GM18907 (cell line): ENCODE results near the gene SLC16A8.
"Not testable (repeated sequence)": the region's sequence is repeated elsewhere in the genome, so short reads cannot be mapped to it uniquely, and the experiment has no call there.

Experiments
- ATAC-seq: cut with Tn5 transposase; IDR thresholded peaks from one replicate; pipeline ENCODE4 v1.9.1; 2021; ENCODE audit warnings: mild to moderate bottlenecking, moderate library complexity; ENCODE audit not compliant: unreplicated experiment

The SLC16A8 gene

GRCh38 chr22:38088629-38089473, 4.9 kb upstream of the SLC16A8 start:
- no peak for ATAC-seq

DNA sequence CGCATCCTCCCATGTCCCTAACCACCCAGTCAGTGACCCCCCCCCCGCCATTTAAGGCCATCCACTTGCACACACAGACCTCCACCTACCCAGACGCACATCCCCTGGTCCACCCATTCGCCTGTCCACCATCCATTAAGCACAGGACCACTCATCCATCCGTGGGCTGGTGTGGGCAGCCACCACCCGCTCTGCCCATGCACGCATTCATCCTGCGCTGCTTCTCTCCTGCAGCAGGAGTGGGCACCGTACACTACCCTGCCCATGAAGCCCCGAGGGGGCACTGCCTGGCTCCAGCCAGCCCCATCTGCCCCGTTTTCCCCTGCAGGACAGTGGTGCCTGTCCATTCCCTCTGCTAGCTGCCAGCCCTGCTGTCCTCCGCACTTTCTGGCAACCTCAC, 3.9 kb upstream of the SLC16A8 start:
- no peak for ATAC-seq

DNA sequence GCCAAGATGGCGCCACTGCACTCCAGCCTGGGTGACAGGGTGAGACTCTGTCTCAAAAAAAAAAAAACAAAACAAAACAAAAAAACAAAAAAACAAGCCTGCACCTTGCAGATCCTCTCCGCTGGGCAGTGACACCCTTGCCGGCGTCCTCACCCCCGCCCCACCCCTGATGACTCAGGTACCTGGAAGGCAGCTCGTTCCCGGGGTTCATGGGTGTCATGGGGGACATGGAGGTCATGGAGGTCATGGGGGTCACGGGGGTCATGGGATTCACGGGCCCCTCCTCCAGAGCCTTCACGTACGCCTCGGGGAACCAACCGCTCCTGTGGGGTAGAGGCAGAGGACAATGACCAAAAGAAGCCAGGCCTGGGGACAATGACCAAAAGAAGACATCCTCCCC, 3.0 kb upstream of the SLC16A8 start:
- no peak for ATAC-seq

GRCh38 chr22:38086001-38086845, 2.2 kb upstream of the SLC16A8 start:
- no peak for ATAC-seq

- ATAC-seq, result no peak
These were observed 1.5 kb upstream of the SLC16A8 start for GRCh38 chr22:38085501-38085900.

- ATAC-seq, result no peak
These were observed 1.1 kb upstream of the SLC16A8 start for GRCh38 chr22:38085056-38085455.

DNA sequence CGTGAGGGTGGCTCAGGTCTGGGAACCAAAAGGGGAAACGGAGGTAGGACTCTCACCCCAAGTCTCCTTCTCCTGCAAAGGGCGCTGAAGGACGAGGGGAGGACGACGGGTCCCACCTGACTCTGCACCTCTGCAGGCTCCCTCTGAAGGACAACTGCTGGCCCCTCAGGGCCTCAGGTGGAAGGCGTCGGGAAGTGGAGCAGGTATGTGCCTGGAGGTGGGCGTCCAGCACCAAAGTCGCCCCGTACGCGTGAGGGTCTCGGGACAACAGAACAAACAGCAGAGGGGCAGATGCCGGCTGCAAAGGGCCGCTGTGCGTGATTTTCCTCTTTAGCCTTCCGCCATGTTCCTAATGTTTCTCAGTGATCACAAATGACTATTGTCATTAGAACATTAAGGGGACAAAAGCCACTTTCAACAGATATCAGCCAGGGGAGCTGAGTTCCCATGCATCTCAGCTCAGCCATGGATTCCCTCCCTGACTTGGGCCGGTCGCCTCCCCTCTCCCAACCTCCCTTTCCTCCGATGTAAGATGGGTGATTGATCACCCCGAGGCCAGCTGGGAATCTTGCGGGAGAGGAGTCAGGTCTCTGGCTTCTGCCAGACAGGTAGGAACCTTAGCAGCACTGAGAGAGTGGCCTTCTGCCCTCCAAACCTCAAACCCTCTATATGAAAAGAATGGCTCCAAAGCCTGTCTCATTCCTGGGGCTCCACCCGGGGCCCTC, 836 bp downstream of the SLC16A8 start:
- ATAC-seq, result no peak

DNA sequence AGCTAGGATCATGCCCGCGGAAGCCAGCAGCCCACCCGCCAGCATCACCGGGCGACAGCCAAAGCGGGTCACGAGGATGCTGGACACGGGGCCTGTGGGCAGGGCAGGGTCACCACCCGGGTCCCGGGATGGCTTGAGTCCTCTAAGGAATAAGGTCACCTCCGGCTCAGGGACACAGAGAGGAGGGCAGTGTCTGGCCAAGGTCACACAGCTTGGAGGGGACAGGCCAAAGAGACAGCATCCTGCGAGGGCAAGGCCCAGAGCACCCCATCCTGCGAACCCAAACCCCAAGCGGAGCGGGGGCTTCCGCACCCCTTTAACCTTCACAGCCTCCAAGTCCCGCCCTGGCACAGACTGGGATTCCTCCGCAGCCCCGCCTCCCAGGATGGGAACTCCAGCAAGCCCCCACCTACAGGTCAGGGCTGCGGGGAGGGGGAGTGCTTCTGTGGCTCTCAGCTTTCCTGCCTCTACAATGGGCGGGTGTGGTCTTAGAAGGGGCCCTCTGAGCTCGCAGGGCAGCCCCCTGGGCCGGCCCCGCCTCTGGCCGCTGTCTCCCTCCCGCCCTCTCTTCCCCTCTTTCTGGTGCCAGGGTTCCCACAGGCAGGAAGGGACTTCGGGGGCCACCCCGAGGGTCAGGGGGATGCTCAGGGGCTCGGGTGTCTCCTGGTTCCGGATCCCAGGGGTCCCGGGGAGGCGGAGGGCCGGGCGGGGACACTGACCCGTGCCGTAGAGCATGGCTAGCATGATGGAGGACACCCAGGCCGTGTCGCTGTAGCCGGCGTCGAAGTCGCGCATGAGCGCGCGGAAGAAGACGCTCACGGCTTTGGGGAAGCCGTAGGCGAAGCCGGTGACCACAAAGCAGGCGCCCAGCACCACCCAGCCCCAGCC, 1.8 kb downstream of the SLC16A8 start:
- no peak for ATAC-seq

- ATAC-seq, result no peak
These were observed 2.4 kb downstream of the SLC16A8 start for GRCh38 chr22:38081636-38081940.

GRCh38 chr22:38080850-38081635, 2.9 kb downstream of the SLC16A8 start:
- no peak for ATAC-seq

DNA sequence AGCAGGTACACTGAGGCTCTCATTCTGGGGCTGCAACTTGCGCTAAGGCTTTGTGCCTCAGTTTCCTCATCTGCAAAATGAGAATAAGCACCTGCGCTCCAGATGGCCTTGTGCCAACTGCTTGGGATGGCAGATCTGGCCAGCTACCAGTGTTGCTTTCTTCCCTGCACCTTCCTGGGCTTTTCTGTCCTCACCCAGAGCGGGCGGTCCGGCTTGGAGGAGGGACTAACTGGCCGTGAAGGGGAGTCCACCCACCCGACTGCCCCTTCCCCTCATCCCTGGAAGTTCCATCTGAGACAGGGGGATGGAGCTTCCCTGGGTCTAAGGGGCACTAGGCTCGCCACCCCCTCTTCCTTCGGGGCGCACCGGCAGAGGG, 3.5 kb downstream of the SLC16A8 start:
- ATAC-seq, result no peak

- ATAC-seq, result no peak
These were observed 4.2 kb downstream of the SLC16A8 start for GRCh38 chr22:38079804-38080203.

- not testable (repeated sequence) for ATAC-seq
These were observed 4.8 kb downstream of the SLC16A8 start for GRCh38 chr22:38079208-38079607.

- ATAC-seq, result no peak
These were observed 5.7 kb downstream of the SLC16A8 start for GRCh38 chr22:38078046-38078840.

- no peak for ATAC-seq
These were observed 6.4 kb downstream of the SLC16A8 start for GRCh38 chr22:38077595-38077994.

DNA sequence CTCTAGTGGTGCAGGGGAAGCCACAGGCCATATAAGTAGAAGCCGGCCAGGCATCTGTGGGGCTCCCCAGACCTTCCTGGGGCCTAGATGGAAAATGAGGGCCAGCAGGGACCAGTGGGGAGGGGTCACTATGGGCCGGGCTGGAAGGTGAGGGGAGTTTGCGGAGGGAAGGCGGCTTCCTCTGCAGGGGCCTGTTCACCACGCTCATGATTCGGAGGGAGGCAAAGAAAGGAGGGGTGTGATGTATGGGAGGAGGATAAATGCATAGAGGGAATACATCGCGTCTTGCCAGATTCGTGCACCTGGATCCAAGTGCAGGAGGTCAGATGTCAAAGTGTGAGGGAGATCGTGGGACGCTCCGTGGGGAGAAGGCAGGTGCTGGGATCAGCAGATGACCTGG, 6.9 kb downstream of the SLC16A8 start:
- ATAC-seq, result no peak

DNA sequence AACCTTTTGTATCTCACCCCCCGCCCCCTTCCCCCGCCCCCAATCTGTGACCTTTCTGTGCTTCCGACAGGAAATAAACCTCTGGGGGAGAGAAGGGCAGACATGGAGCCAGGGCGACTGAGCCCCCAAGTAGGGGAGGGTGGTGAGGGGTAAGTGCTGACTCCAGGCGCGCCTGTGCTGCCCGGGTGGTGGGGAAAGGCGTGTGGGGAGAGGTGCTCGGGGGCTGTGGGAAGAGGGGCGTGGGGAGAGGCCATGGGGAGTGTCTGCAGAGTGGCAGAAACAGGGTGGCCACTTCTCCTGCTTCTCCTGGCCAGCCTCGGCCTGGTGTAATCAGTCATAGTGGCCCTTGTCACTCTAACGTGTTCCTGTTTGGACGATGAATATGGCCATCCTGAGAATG, 8.0 kb downstream of the SLC16A8 start:
- no peak for ATAC-seq

GRCh38 chr22:38075105-38075825, 8.7 kb downstream of the SLC16A8 start:
- ATAC-seq, result no peak
